Skin of body (tissue), 2 donors: ENCODE results near the gene ZNF280D. TPM values are rescaled to one million over a fixed set of nuclear protein-coding genes. Genes with fewer than 3 reads are reported as not detected.
"Not testable (repeated sequence)": the region's sequence is repeated elsewhere in the genome, so short reads cannot be mapped to it uniquely, and the experiment has no call there.

Experiments
- DNase-seq: peaks from one replicate; lab custom pipeline; 2025; lab: John Stamatoyannopoulos, UW
- total RNA-seq: library from RNA; depleted of rRNA; stranded (reverse); fragments of >200 nt; gene quantifications from one replicate; pipeline ENCODE4 v1.2.3, GENCODE V29; 2014

Gene ZNF280D
- total RNA-seq = 69.0 TPM

GRCh38 chr15:56733136-56734012 is at the start of gene ZNF280D:
Gene ZNF280D (minus strand): TSS chr15:56733509. CDS start chr15:56707109, 26,400 bp downstream.
- DNase-seq = peak; percentile 91

- DNase-seq = no peak
These were observed 49.0 kb upstream of the ZNF280D start for GRCh38 chr15:56782306-56782705.

GRCh38 chr15:56781666-56782065 is 48.4 kb upstream of the ZNF280D start:
- no peak for DNase-seq

- DNase-seq = not testable (repeated sequence)
These were observed 46.9 kb upstream of the ZNF280D start for GRCh38 chr15:56780102-56780725.

GRCh38 chr15:56779449-56779848 is 46.1 kb upstream of the ZNF280D start:
- DNase-seq = not testable (repeated sequence)

- DNase-seq = no peak
These were observed 45.5 kb upstream of the ZNF280D start for GRCh38 chr15:56778761-56779160.

GRCh38 chr15:56776839-56777238 is 43.5 kb upstream of the ZNF280D start:
- no peak for DNase-seq

- no peak for DNase-seq
These were observed 42.3 kb upstream of the ZNF280D start for GRCh38 chr15:56775641-56776040.

- DNase-seq = no peak
These were observed 41.0 kb upstream of the ZNF280D start for GRCh38 chr15:56774356-56774755.

GRCh38 chr15:56772868-56773639 is 39.7 kb upstream of the ZNF280D start:
- peak; percentile 37 for DNase-seq

- no peak for DNase-seq
These were observed 36.9 kb upstream of the ZNF280D start for GRCh38 chr15:56770173-56770572.

- DNase-seq = no peak
These were observed 34.0 kb upstream of the ZNF280D start for GRCh38 chr15:56767315-56767714.

GRCh38 chr15:56765251-56765650 is 31.9 kb upstream of the ZNF280D start:
- DNase-seq = peak; percentile 84

GRCh38 chr15:56763141-56763895 is 30.0 kb upstream of the ZNF280D start:
- DNase-seq = peak; percentile 65

GRCh38 chr15:56760186-56760585 is 26.9 kb upstream of the ZNF280D start:
- DNase-seq = no peak

GRCh38 chr15:56759450-56759845 is 26.1 kb upstream of the ZNF280D start:
- DNase-seq = no peak

GRCh38 chr15:56758770-56759449 is 25.6 kb upstream of the ZNF280D start:
- no peak for DNase-seq

GRCh38 chr15:56757875-56758274 is 24.6 kb upstream of the ZNF280D start:
- DNase-seq = no peak

- DNase-seq = peak; percentile 90
These were observed 21.6 kb upstream of the ZNF280D start for GRCh38 chr15:56754772-56755370.

GRCh38 chr15:56752986-56753385 is 19.7 kb upstream of the ZNF280D start:
- DNase-seq = no peak
